DOHH2 (cell line): Measurements from ENCODE around the gene PPP6R3.

ENCODE experiments used
- EZH2phosphoT487 ChIP-seq: fragments of 200-600 bp; sonication (generic); IDR thresholded peaks from 2 replicates; pipeline ENCODE4 v1.6.1; 2017; ENCODE audit warnings: borderline replicate concordance, mild to moderate bottlenecking, antibody characterized with exemption, low read length, moderate library complexity, mixed read lengths
- TF ChIP-seq, protein P1 (sequence below): fragments of 200-600 bp; sonication (generic); IDR thresholded peaks from one replicate; pipeline ENCODE4 v1.5.1; 2014; ENCODE audit warnings: antibody characterized with exemption, mild to moderate bottlenecking, low read depth, low read length; ENCODE audit not compliant: poor library complexity, severe bottlenecking

DNA sequence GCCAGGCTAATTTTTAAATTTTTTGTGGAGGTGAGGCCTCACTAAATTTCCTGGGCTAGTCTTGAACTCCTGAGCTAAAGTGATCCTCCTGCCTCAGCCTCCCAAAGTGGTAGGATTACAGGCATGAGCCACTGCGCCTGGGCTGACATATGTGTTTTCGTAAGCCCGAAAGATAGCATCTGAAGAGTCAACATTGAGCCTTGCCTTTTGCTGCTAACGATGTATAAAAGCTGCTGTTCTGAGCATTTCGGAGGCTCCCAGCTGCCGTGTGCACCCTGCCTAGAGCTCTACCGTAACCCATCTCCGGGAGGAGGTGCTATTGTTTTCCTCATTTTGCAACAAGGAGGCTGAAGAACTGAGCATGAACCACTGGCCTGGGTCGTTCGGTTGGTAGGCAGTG, 18.1 kb upstream of the PPP6R3 start:
- TF ChIP-seq, protein P1, sequence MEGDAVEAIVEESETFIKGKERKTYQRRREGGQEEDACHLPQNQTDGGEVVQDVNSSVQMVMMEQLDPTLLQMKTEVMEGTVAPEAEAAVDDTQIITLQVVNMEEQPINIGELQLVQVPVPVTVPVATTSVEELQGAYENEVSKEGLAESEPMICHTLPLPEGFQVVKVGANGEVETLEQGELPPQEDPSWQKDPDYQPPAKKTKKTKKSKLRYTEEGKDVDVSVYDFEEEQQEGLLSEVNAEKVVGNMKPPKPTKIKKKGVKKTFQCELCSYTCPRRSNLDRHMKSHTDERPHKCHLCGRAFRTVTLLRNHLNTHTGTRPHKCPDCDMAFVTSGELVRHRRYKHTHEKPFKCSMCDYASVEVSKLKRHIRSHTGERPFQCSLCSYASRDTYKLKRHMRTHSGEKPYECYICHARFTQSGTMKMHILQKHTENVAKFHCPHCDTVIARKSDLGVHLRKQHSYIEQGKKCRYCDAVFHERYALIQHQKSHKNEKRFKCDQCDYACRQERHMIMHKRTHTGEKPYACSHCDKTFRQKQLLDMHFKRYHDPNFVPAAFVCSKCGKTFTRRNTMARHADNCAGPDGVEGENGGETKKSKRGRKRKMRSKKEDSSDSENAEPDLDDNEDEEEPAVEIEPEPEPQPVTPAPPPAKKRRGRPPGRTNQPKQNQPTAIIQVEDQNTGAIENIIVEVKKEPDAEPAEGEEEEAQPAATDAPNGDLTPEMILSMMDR: no peak
- no peak for TF ChIP-seq EZH2phosphoT487
